Measurements from ENCODE around the gene SMAD1.
"Not testable (repeated sequence)": the region's sequence is repeated elsewhere in the genome, so short reads cannot be mapped to it uniquely, and the experiment has no call there.

The SMAD1 gene

GRCh38 chr4:145566086-145566708 lies 84.5 kb downstream of the SMAD1 start:
- DNase-seq, result no peak

DNA sequence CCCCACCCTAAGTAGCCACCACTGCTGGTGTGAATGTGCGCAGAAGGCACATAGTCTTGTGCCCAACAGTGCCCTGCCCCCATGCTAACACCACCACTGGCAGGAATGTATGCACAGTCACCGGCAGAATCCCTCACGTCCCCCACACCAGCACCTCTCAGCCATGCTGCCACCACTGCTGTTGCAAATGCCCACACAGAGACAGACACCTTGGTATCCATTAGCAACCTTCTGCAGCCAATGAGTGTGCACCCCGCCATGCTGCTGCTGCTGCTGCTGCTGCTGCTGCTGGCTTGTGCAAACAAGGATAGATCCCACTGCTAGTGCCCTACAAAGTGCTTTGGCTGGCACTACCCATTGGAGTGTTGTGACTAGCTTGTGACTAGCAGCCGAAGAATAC lies 85.1 kb downstream of the SMAD1 start:
- DNase-seq, result no peak

- DNase-seq, result no peak
Observed at GRCh38 chr4:145567516-145567915, 85.9 kb downstream of the SMAD1 start.

- DNase-seq, result not testable (repeated sequence)
Observed at GRCh38 chr4:145574546-145574945, 92.9 kb downstream of the SMAD1 start.

DNA sequence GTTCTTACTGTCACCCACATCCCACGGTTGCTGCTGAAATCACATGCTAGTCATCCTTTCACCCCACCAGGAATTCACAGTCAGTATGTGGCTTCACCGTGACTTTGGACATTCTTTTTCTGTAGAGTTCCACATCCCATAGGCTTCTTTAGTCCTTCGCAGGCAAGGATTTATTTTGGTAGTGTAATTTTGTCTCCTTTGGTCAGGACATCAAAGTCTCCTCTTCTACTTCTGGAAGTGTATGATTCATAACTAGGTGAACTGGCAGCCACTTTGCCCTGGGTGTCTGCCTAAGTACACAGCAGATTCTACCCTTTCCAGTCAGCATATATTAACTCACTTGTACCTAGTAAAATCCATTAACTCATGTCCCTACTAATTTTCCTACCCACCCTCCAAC lies 99.3 kb downstream of the SMAD1 start:
- DNase-seq, result no peak

- no peak for DNase-seq
Observed at GRCh38 chr4:145583191-145584055, 101.8 kb downstream of the SMAD1 start.

DNA sequence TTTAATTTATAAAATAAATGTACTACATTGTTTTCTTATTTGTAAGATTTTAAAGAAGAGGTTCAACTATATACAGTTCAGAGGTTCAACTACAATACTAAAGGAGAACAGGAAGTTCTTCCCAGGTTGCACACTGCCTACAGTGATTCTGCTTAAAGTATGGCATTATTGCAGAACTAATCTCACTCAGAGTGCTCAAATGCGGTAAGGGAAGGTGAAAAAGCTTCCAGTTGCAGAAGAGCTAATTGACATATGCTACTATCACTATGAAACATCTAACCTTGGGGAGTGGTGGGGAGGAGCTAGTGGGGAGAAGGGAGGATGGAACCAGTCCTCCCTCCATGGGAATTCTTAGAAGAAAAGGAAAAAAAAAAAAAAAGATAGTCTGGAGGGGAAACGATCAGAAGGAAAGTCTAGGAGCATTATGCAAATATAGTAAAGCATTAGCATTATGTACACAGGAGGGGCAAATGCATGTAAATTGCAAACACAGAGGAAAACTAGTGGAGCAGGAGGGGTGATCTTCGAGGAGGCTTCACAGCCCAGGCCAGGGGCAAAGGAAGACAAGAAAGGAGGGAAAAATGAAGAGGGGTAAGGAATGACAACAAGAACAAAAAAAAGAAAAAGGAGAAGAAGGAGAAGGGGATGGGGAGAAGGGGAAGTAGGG lies 105.6 kb downstream of the SMAD1 start:
- no peak for DNase-seq

GRCh38 chr4:145589381-145589780 lies 107.7 kb downstream of the SMAD1 start:
- DNase-seq, result not testable (repeated sequence)

DNA sequence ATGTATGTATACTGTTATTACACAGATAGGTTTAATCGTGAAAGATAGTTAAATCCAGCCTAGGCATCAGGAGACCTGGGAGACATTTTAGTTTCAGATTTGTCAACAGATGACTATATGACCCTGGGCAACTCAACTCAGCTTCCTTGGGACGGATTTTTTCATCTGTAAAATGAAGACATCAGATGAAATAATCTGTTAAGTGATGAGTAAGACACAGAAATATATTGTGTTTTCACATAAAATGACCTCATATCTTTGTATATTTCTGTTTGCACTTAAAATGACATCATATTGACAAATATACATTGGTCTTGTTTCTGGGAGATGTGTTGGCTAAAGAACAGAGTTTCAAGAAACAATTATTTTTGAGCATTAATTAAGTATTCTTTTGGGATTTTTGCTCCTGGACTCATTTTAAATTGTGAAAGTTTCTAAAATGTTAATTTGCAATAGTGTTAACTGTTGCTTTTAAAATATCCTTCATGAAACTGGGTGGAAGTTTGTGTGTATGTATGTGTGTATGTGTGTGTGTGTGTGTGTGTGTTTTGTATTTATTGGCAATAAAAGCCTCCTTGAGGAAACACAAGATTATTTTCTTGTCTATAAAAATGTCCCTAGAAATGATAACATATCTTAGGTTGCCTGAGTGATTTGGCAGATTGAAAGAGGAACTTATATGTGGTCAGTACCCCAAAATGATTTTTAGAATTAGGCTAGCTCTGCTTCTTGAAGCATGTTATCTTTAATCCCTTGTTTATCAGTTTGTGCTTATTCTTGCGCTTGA lies 108.5 kb downstream of the SMAD1 start:
- DNase-seq, result no peak

DNA sequence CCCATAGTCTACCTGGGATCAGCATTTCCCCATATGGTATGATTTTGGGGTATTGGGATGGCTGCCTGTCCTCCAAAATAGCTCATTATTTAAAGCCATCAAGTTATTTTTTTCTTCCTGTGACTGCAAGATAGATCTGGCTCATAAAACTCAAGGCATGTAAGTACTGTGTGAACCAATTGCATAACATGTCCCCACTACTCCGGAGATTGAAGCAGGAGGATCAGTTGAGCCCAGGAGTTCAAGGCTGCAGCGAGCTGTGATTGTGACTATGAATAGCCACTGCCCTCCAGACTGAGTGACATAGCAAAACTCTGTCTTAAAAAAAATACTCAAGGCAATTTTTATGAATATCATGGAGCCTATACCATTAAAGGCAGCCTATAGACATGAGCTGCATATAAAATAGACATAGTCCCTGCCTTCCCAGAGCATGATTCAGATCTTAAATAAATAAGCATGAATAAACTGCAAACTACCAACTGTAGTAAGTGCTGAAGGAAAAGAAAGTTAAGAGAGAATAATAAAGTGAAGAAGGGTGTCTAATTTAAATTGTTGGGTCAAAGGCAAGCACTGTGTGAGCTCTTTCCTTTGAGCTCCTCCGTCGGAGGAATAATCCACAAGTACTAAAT lies 120.6 kb downstream of the SMAD1 start:
- no peak for DNase-seq

DNA sequence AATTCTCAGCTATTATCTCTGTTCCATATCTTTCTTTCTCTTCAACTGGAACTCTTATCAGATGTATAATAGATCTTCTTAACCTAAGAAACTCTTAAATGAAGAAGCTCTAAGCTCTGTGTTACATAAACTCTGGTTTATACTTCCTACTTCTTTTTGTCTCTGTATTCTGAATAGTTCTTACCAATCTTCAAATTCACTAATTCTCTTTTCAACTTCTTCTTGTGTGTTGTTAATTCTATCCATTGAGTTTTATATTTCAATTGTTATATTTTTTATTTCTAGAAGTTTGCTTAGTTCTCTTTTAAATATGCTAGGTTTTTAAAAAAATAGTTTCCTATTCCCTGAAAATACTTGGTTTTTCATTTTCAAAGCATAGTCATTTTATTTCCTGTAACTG lies 124.3 kb downstream of the SMAD1 start:
- DNase-seq, result no peak
